T-cell (primary cell): ENCODE results near the gene LAMC1. TPM values are rescaled to one million over a fixed set of nuclear protein-coding genes. Genes with fewer than 3 reads are reported as not detected.
A peak's percentile ranks its signal among the peaks of the same experiment; 100 is the strongest.

Source experiments
- ATAC-seq, 4 experiments: fragments of 200-7000 bp in 3 of 4; fragments of 150-1000 bp in 1 of 4; cut with Tn5 transposase; replicated peaks in 1 of 4; 1 replicate in 3 of 4; 2 replicates in 1 of 4; pipeline ENCODE4 v1.10.0; 2021; ENCODE audit warnings: moderate library complexity in 3 of 4, mild to moderate bottlenecking in 2 of 4, moderate number of reproducible peaks in 1 of 4
- CTCF ChIA-PET, 2 donors: fragments of 300-600 bp; sonication (Branson Sonifier 250); formaldehyde crosslinking; loops; one replicate each; lab custom pipeline; 2022; ENCODE audit warnings: antibody characterized with exemption in 2 of 2; lab: Charles Lee
- POLR2A ChIA-PET, 2 donors: fragments of 300-600 bp; sonication (Branson Sonifier 250); formaldehyde crosslinking; loops; one replicate each; lab custom pipeline; 2022; ENCODE audit warnings: antibody characterized with exemption in 2 of 2; lab: Charles Lee
- DNase-seq, 35 experiments: peaks; one replicate each; pipeline versions ENCODE4 v3.0.0 to v3.0.0-alpha.2; 2013 to 2023
- H3K27ac ChIP-seq: one replicate; pipeline ENCODE4 v1.5.1; 2013; ENCODE audit warnings: low read length
- H3K27me3 ChIP-seq, 2 experiments: replicated peaks in 1 of 2; 1 replicate in 1 of 2; 2 replicates in 1 of 2; pipeline versions ENCODE4 v1.6.1 to v1.7.0; 2013; ENCODE audit warnings: low read length in 1 of 2, mixed read lengths in 1 of 2; ENCODE audit not compliant: control insufficient read depth in 2 of 2, insufficient read depth in 2 of 2; ENCODE audit errors: extremely low read depth in 1 of 2
- H3K36me3 ChIP-seq, 2 donors: 1 replicate in 1 of 2; 2 replicates in 1 of 2; pipeline versions ENCODE4 v1.6.1 to v1.7.0; 2013; ENCODE audit warnings: low read length in 1 of 2; ENCODE audit not compliant: control insufficient read depth in 2 of 2, insufficient read depth in 1 of 2; ENCODE audit errors: extremely low read depth in 1 of 2
- H3K4me1 ChIP-seq, 2 experiments: 1 replicate in 1 of 2; 2 replicates in 1 of 2; pipeline versions ENCODE4 v1.6.1 to v1.7.0; 2013; ENCODE audit warnings: low read length in 2 of 2, mixed read lengths in 1 of 2; ENCODE audit not compliant: insufficient read depth in 2 of 2, control insufficient read depth in 1 of 2; ENCODE audit errors: extremely low read depth in 1 of 2
- H3K4me3 ChIP-seq, 2 donors: 1 replicate in 1 of 2; 2 replicates in 1 of 2; pipeline versions ENCODE4 v1.5.1 to v1.7.0; 2013; ENCODE audit warnings: mild to moderate bottlenecking in 2 of 2, low read length in 1 of 2, moderate library complexity in 1 of 2; ENCODE audit not compliant: control insufficient read depth in 1 of 2; ENCODE audit errors: extremely low read depth in 1 of 2
- H3K9me3 ChIP-seq: 2 replicates; pipeline ENCODE4 v1.7.0; 2013
- H3K27ac Mint-ChIP-seq, 2 donors: one replicate each; pipeline ENCODE4 v1.8.0; 2020 to 2021; ENCODE audit warnings: mild to moderate bottlenecking in 2 of 2, mixed read lengths in 2 of 2
- H3K27me3 Mint-ChIP-seq, 2 donors: one replicate each; pipeline ENCODE4 v1.8.0; 2021 to 2022; ENCODE audit warnings: mixed read lengths in 2 of 2
- H3K36me3 Mint-ChIP-seq: one replicate; pipeline ENCODE4 v1.8.0; 2021; ENCODE audit warnings: mixed read lengths
- H3K4me1 Mint-ChIP-seq, 3 donors: one replicate each; pipeline ENCODE4 v1.8.0; 2020 to 2022; ENCODE audit warnings: mixed read lengths in 3 of 3, mild to moderate bottlenecking in 1 of 3
- H3K4me3 Mint-ChIP-seq, 3 donors: one replicate each; pipeline ENCODE4 v1.8.0; 2020 to 2022; ENCODE audit warnings: mild to moderate bottlenecking in 3 of 3, mixed read lengths in 3 of 3, moderate library complexity in 3 of 3
- H3K9me3 Mint-ChIP-seq, 3 donors: one replicate each; pipeline ENCODE4 v1.8.0; 2020 to 2022; ENCODE audit warnings: mixed read lengths in 3 of 3
- whole genome bisulfite sequencing: methylation state at CpG from one replicate; pipeline ENCODE4 v1.1.5; 2013; ENCODE audit warnings: missing lambda C conversion rate; ENCODE audit not compliant: insufficient coverage; 5-methylcytosine and 5-hydroxymethylcytosine counted together
- total RNA-seq, 35 experiments: library from RNA in 6 of 35; stranded (reverse) in 6 of 35; fragments of 120-200 nt in 1 of 35; gene quantifications; one replicate each; pipeline versions ENCODE4 v1.2.1 to v1.2.4 and lab custom pipeline; 2013 to 2026

Gene LAMC1
- total RNA-seq, 5 donors from 2014 or later (not counting 1 experiment from before 2014, with no cell fraction given), result 0.30 to 3.1 (median 2.1) TPM

- Histone ChIP-seq H3K4me3 (no peak overlapping the region), H3K27me3 (peaks cover 0 to 4% of the 10 kb centered on the region in 2 experiments), H3K9me3 (no peaks in the 10 kb centered on the region), H3K4me1 (peaks cover 7 to 14% of the 10 kb centered on the region in 2 experiments), H3K27ac (no peak overlapping the region), H3K36me3 (no peaks in the 10 kb centered on the region)
- no CpG with 5 or more reads among the region's 1 CpG for WGBS
- Mint-ChIP-seq H3K36me3 (no peaks in the 10 kb centered on the region), H3K9me3 (no peaks in the 10 kb centered on the region), H3K4me3 (no peak overlapping the region), H3K27ac (no peak overlapping the region), H3K4me1 (peaks cover 14 to 15% (median 14%) of the 10 kb centered on the region in 3 donors), H3K27me3 (peaks cover 10 to 18% of the 10 kb centered on the region in 2 donors)
- POLR2A ChIA-PET, result interaction anchor here in 1 of 2 donors (0.6 kb wide), 1 partner anchor 488 kb away, joined by 4 read pairs; no protein-coding TSS in a partner anchor
- no peak for ATAC-seq
- CTCF ChIA-PET, result no interaction called here
- no peak for DNase-seq
These were observed 168.6 kb downstream of the LAMC1 start for GRCh38 chr1:183191833-183192232.

DNA sequence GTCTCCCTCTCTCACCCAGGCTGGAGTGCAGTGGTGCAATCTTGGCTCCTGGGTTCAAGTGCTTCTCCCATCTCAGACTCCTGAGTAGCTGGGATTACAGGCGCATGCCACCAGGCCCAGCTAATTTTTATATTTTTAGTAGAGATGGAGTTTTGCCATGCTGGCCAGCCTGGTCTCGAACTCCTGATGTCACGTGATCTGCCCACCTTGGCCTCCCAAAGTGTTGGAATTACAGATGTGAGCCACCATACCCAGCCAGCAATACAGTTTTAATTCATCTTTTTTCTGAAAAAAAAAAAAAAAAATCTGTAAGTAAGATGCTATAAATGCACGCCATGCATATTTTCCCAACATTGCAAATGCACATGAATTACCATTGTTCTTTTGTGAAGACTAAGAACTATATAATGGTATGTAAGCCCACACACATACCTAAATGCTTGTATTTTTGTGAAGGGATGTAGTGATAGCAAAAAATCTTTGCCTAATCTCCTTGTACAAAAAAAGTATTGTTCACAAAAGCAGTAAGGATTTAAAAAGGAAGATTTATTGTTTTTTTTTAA lies 170.8 kb downstream of the LAMC1 start:
- CTCF ChIA-PET, result interaction anchor here in 1 of 2 donors (0.6 to 0.7 kb wide), 2 partner anchors 9 to 26 kb away, joined by 3 to 5 read pairs; no protein-coding TSS in a partner anchor
- H3K27me3 ChIP-seq, result no peaks in the 10 kb centered on the region
- WGBS, result 72% methylated on average over 2 of the region's 4 CpGs

GRCh38 chr1:183194527-183195141 lies 171.4 kb downstream of the LAMC1 start:
- CTCF ChIA-PET, result no interaction called here
- Mint-ChIP-seq H3K27ac (peak overlapping the region in 1 of 2 donors; percentile 0), H3K27me3 (peaks cover 8 to 9% of the 10 kb centered on the region in 2 donors), H3K9me3 (no peaks in the 10 kb centered on the region), H3K36me3 (no peaks in the 10 kb centered on the region), H3K4me3 (peak overlapping the region in 1 of 3 donors; percentile 71), H3K4me1 (peaks cover 14 to 15% (median 14%) of the 10 kb centered on the region in 3 donors)
- POLR2A ChIA-PET, result no interaction called here
- H3K27ac ChIP-seq, result no peak overlapping the region
- DNase-seq, result peak in 5 of 35 experiments; percentile 4 to 25 (median 8)
- ATAC-seq, result peak; percentile 79 to 95 (median 83)
- no peaks in the 10 kb centered on the region for H3K9me3 ChIP-seq
- no peak overlapping the region for H3K4me3 ChIP-seq
- no CpG with 5 or more reads among the region's 1 CpG for WGBS
- H3K36me3 ChIP-seq, result no peaks in the 10 kb centered on the region
- no peaks in the 10 kb centered on the region for H3K27me3 ChIP-seq
- peaks cover 7 to 14% of the 10 kb centered on the region in 2 experiments for H3K4me1 ChIP-seq

More for the DNA sequence above, 170.8 kb downstream of the LAMC1 start:
- Mint-ChIP-seq H3K4me3 (no peak overlapping the region), H3K36me3 (no peaks in the 10 kb centered on the region), H3K27me3 (peaks cover 5 to 12% of the 10 kb centered on the region in 2 donors), H3K4me1 (peaks cover 14 to 15% (median 14%) of the 10 kb centered on the region in 3 donors), H3K9me3 (no peaks in the 10 kb centered on the region), H3K27ac (no peak overlapping the region)
- DNase-seq (no peak), ATAC-seq (no peak)
- Histone ChIP-seq H3K9me3 (no peaks in the 10 kb centered on the region), H3K4me1 (peaks cover 7 to 14% of the 10 kb centered on the region in 2 experiments), H3K4me3 (no peak overlapping the region), H3K36me3 (no peaks in the 10 kb centered on the region), H3K27ac (no peak overlapping the region)
- POLR2A ChIA-PET, result no interaction called here

GRCh38 chr1:183195142-183195574 lies 171.9 kb downstream of the LAMC1 start:
- Histone ChIP-seq H3K9me3 (no peaks in the 10 kb centered on the region), H3K27me3 (no peaks in the 10 kb centered on the region), H3K36me3 (no peaks in the 10 kb centered on the region), H3K27ac (no peak overlapping the region), H3K4me3 (no peak overlapping the region), H3K4me1 (peaks cover 7 to 14% of the 10 kb centered on the region in 2 experiments)
- peaks cover 8 to 9% of the 10 kb centered on the region in 2 donors for H3K27me3 Mint-ChIP-seq
- H3K36me3 Mint-ChIP-seq, result no peaks in the 10 kb centered on the region
- WGBS, result no CpG with 5 or more reads among the region's 3 CpGs
- DNase-seq, result no peak
- ChIA-PET CTCF (no interaction called here), POLR2A (interaction anchor here in 1 of 2 donors (0.6 to 0.7 kb wide), 2 partner anchors 25 to 82 kb away, joined by 5 read pairs; no protein-coding TSS in a partner anchor)
- peak overlapping the region in 1 of 2 donors; percentile 0 for H3K27ac Mint-ChIP-seq
- H3K9me3 Mint-ChIP-seq, result no peaks in the 10 kb centered on the region
- peaks cover 14 to 15% (median 14%) of the 10 kb centered on the region in 3 donors for H3K4me1 Mint-ChIP-seq
- peak overlapping the region in 1 of 3 donors; percentile 71 for H3K4me3 Mint-ChIP-seq
- peak in 3 of 4 experiments; percentile 17 to 31 (median 19) for ATAC-seq

Other genes with a start within 250 kb of the LAMC1 start
- 1 to 10 TPM; 2.5 to 5.4 (median 4.2) TPM for gene NPL, start 233.6 kb upstream of the LAMC1 start, total RNA-seq
- gene DHX9, start 184.1 kb upstream of the LAMC1 start, total RNA-seq, result 100 to 1,000 TPM; 180 to 264 (median 193) TPM
- not detected for gene SHCBP1L, start 70.3 kb upstream of the LAMC1 start, total RNA-seq
- under 1 TPM in 3 of 5 donors, not detected in 2; 0.03 to 0.15 (median 0.09) TPM for gene LAMC2, start 162.8 kb downstream of the LAMC1 start, total RNA-seq